Esophagus squamous epithelium (tissue), 5 donors: ENCODE results near the gene ZNF784. TPM values are rescaled to one million over a fixed set of nuclear protein-coding genes. Genes with fewer than 3 reads are reported as not detected.
"Not testable (repeated sequence)": the region's sequence is repeated elsewhere in the genome, so short reads cannot be mapped to it uniquely, and the experiment has no call there.

Source experiments
- DNase-seq: peaks from one replicate; lab custom pipeline; 2025; lab: John Stamatoyannopoulos, UW
- H3K27ac ChIP-seq, 4 donors: fragments of 200-600 bp; sonication (generic); one replicate each; pipeline ENCODE4 v1.5.1; 2016 to 2019; ENCODE audit warnings: mild to moderate bottlenecking in 1 of 4
- H3K27me3 ChIP-seq, 4 donors: fragments of 200-600 bp; sonication (generic); 1 replicate in 3 of 4; 2 replicates in 1 of 4; pipeline versions ENCODE4 v1.5.1 to v1.6.0; 2017 to 2021; ENCODE audit warnings: antibody characterized with exemption in 1 of 4
- H3K36me3 ChIP-seq, 3 donors: fragments of 200-600 bp; sonication (generic); one replicate each; pipeline ENCODE4 v1.5.1; 2016 to 2019
- H3K4me1 ChIP-seq, 3 donors: fragments of 200-600 bp; sonication (generic); one replicate each; pipeline ENCODE4 v1.5.1; 2017 to 2019
- H3K4me3 ChIP-seq, 4 donors: fragments of 200-600 bp; sonication (generic); 1 replicate in 3 of 4; 2 replicates in 1 of 4; pipeline ENCODE4 v1.5.1; 2016 to 2019; ENCODE audit warnings: mild to moderate bottlenecking in 2 of 4, moderate library complexity in 1 of 4
- H3K9me3 ChIP-seq, 3 donors: fragments of 200-600 bp; sonication (generic); one replicate each; pipeline ENCODE4 v1.5.1; 2016 to 2019
- CTCF ChIP-seq, 6 experiments: fragments of 450-650 bp in 4 of 6; fragments of 200-600 bp in 2 of 6; sonication (generic) in 2 of 6; IDR thresholded peaks; one replicate each; pipeline ENCODE4 v1.5.1; 2016 to 2019; ENCODE audit warnings: antibody characterized with exemption in 6 of 6, mild to moderate bottlenecking in 4 of 6, moderate library complexity in 4 of 6
- POLR2A ChIP-seq, 4 donors: fragments of 450-650 bp; IDR thresholded peaks; one replicate each; pipeline ENCODE4 v1.6.1; 2017; ENCODE audit warnings: antibody characterized with exemption in 4 of 4, mild to moderate bottlenecking in 4 of 4, moderate library complexity in 3 of 4
- WGBS, 2 donors: methylation state at CpG; one replicate each; pipeline ENCODE4 v1.1.5; 2018; 5-methylcytosine and 5-hydroxymethylcytosine counted together
- intact Hi-C: fragments of 100-400 bp; cut with DNase I; formaldehyde crosslinking; loops from one replicate; pipeline ENCODE4 v1.15.0; 2022
- total RNA-seq, 4 donors: library from RNA; depleted of rRNA; stranded (reverse); fragments of >200 nt; gene quantifications; one replicate each; pipeline ENCODE4 v1.1.0, GENCODE V29; 2016
- donor health status: DM: yes; HTN: yes; CAD: no.

ZNF784 gene
- total RNA-seq, 4 donors from 2014 or later, result 2.9 to 6.9 (median 4.4) TPM

DNA sequence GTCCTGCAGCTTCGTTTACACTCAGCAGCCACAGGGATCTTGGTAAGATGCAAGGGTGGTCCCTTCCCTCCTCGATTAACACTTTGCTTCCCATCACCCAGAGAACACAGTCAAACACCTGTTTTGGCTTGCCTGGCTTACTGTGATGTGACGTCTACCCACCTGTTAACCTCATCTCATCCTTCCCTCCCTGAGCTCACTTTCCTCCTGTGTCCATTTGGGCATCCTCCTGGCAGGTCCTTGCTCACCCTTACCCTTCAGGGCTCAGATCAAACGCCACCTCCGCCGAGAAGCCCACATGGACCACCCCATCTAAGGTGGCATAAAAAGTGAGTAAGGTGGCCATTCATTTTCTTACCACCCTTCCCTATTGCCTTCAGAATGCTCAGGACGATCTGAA lies 34.3 kb downstream of the ZNF784 start:
- DNase-seq, result no peak
- H3K9me3 ChIP-seq, result no peaks in the 10 kb centered on the region
- peaks cover 0 to 13% (median 0%) of the 10 kb centered on the region in 4 donors for H3K27me3 ChIP-seq
- H3K4me1 ChIP-seq, result peaks cover 9 to 29% (median 13%) of the 10 kb centered on the region in 3 donors
- H3K4me3 ChIP-seq, result no peak overlapping the region
- no peak overlapping the region for H3K27ac ChIP-seq
- peaks cover 0 to 28% (median 0%) of the 10 kb centered on the region in 3 donors for H3K36me3 ChIP-seq
- intact Hi-C loops, result no loop called here
- 48 to 51% methylated on average over 7 of the region's 7 CpGs for WGBS, 2 donors
- no peak for TF ChIP-seq CTCF (IDR thresholded peaks at IDR 0.05)
- no peak for TF ChIP-seq POLR2A (IDR thresholded peaks at IDR 0.05)

GRCh38 chr19:55588738-55589137 lies 35.6 kb downstream of the ZNF784 start:
- Histone ChIP-seq H3K9me3 (no peaks in the 10 kb centered on the region), H3K4me1 (peaks cover 9 to 29% (median 13%) of the 10 kb centered on the region in 3 donors), H3K27ac (no peak overlapping the region), H3K27me3 (peaks cover 0 to 16% (median 0%) of the 10 kb centered on the region in 4 donors), H3K4me3 (no peak overlapping the region), H3K36me3 (peaks cover 0 to 22% (median 0%) of the 10 kb centered on the region in 3 donors)
- DNase-seq, result no peak
- WGBS, 2 donors, result 88 to 90% methylated on average over 7 to 8 of the region's 8 CpGs
- no peak for TF ChIP-seq CTCF (IDR thresholded peaks at IDR 0.05)
- no peak for TF ChIP-seq POLR2A (IDR thresholded peaks at IDR 0.05)
- intact Hi-C loops, result no loop called here

DNA sequence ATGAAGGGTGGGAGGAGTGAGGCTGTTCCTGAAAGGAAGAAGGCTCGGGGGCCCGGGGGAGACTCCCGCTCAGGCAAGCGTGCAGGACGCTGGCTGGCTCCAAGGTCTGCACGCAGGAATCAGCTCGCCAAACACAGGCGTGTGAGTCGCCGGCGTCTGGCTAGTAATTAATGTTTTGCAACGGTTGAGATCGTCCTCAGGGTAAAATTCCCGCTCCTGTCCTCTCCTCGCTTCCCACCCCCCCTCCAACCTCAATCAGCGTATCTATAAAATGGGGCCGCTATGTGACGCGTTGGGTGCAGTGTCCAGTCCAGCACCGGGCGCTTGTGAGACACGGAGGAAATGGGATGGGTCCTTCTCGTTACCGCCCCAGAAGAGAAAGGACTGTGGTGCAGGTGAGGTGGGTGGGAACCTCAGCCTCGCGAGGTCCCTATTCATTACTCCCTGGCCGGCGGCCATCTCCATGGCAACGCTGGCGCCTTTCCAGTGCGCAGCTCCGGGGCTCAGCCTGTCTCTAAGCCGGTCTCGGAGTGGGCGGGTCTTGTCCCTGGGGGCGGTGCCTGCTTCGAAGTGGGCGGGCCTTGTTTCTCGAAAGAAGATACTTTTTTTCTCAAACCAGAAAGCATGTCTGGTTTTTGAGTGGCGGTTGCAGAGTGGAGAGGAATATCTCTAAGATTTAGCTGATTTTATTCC lies 37.2 kb downstream of the ZNF784 start:
- TF ChIP-seq CTCF (IDR thresholded peaks at IDR 0.05), result no peak
- no peak for TF ChIP-seq POLR2A (IDR thresholded peaks at IDR 0.05)

GRCh38 chr19:55585658-55586339 lies 38.6 kb downstream of the ZNF784 start:
- Histone ChIP-seq H3K27ac (peak overlapping the region in 2 of 4 donors; percentile 30 to 59), H3K36me3 (no peaks in the 10 kb centered on the region), H3K27me3 (peaks cover 0 to 16% (median 0%) of the 10 kb centered on the region in 4 donors), H3K9me3 (no peaks in the 10 kb centered on the region), H3K4me3 (peak overlapping the region in 3 of 4 donors; percentile 13 to 51 (median 44)), H3K4me1 (peaks cover 15 to 46% (median 25%) of the 10 kb centered on the region in 3 donors)
- intact Hi-C loops, result no loop called here
- TF ChIP-seq CTCF (IDR thresholded peaks at IDR 0.05) (no peak), POLR2A (IDR thresholded peaks at IDR 0.05) (no peak)
- 2 to 5% methylated on average over 20 to 23 of the region's 36 CpGs for WGBS, 2 donors
- no peak for DNase-seq

More for the DNA sequence above, 37.2 kb downstream of the ZNF784 start:
- Histone ChIP-seq H3K4me3 (peak overlapping the region; percentile 6 to 58 (median 35)), H3K9me3 (no peaks in the 10 kb centered on the region), H3K27me3 (peaks cover 0 to 16% (median 0%) of the 10 kb centered on the region in 4 donors), H3K36me3 (peaks cover 0 to 6% (median 0%) of the 10 kb centered on the region in 3 donors), H3K4me1 (peaks cover 9 to 33% (median 13%) of the 10 kb centered on the region in 3 donors), H3K27ac (peak overlapping the region in 3 of 4 donors; percentile 5 to 55 (median 25))
- 1 to 2% methylated on average over 20 to 23 of the region's 40 CpGs for WGBS, 2 donors
- peak; percentile 67 for DNase-seq
- intact Hi-C loops, result no loop called here

DNA sequence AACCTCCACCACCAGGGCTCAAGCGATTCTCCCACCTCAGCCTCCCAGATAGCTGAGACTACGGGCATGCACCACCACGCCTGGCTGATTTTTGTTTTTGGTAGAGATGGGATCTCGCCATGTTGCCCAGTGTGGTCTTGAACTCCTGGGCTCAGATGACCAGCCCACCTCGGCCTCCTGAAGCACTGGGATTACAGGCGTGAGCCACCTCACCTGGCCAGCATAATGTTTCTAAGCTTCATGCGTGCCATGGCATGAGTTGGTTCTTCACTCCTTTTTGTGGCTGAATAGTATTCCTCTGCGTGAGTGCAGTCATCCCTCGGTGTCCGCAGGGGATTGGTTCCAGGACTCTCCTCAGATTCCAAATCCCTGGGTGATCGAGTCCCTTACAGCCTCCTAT lies 39.5 kb downstream of the ZNF784 start:
- WGBS, 2 donors, result 69 to 83% methylated on average over 11 of the region's 11 CpGs
- peaks cover 20 to 53% (median 25%) of the 10 kb centered on the region in 3 donors for H3K4me1 ChIP-seq
- peaks cover 0 to 16% (median 0%) of the 10 kb centered on the region in 4 donors for H3K27me3 ChIP-seq
- no peak overlapping the region for H3K27ac ChIP-seq
- no peak for DNase-seq
- H3K9me3 ChIP-seq, result no peaks in the 10 kb centered on the region
- H3K36me3 ChIP-seq, result no peaks in the 10 kb centered on the region
- intact Hi-C loops, result no loop called here
- no peak overlapping the region for H3K4me3 ChIP-seq
- no peak for TF ChIP-seq POLR2A (IDR thresholded peaks at IDR 0.05)
- no peak for TF ChIP-seq CTCF (IDR thresholded peaks at IDR 0.05)

DNA sequence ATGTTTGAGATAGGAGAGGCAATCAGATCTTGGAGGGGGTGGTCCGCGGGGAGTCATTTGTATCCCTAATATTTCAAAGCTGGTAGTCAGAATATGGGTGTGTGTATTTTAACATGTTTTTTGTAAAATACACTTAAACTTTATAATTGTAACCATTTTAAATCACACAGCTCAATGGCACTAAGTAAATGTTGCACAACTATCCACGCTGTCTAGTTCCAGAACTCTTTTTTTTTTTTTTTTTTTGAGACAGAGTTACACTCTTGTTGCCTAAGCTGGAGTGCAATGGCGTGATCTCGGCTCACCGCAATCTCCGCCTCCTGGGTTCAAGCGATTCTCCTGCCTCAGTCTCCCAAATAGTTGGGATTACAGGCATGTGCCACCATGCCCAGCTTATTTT lies 40.5 kb downstream of the ZNF784 start:
- intact Hi-C loops, H3K36me3 ChIP-seq, H3K27ac ChIP-seq, DNase-seq, H3K4me3 ChIP-seq, H3K9me3 ChIP-seq: not testable (repeated sequence)
- H3K4me1 ChIP-seq, result peaks cover 20 to 60% (median 25%) of the 10 kb centered on the region in 3 donors
- H3K27me3 ChIP-seq, result peaks cover 0 to 16% (median 0%) of the 10 kb centered on the region in 4 donors
- WGBS, 2 donors, result 67% methylated on average over 8 of the region's 8 CpGs

- H3K27me3 ChIP-seq, result peaks cover 0 to 16% (median 0%) of the 10 kb centered on the region in 4 donors
- intact Hi-C loops, H3K9me3 ChIP-seq, DNase-seq, H3K4me3 ChIP-seq, H3K27ac ChIP-seq: not testable (repeated sequence)
- 61 to 70% methylated on average over 3 to 4 of the region's 4 CpGs for WGBS, 2 donors
- H3K4me1 ChIP-seq, result peaks cover 20 to 52% (median 25%) of the 10 kb centered on the region in 3 donors
- peaks cover 0 to 22% (median 7%) of the 10 kb centered on the region in 3 donors for H3K36me3 ChIP-seq
Observed at GRCh38 chr19:55582284-55582683, 42.1 kb downstream of the ZNF784 start.
